GM23248 (cell line): Measurements from ENCODE around the gene ALOXE3.

ENCODE experiments used
- EZH2 ChIP-seq: fragments of 200-600 bp; sonication (generic); IDR thresholded peaks from 2 replicates; pipeline ENCODE4 v1.6.1; 2018; ENCODE audit warnings: antibody characterized with exemption, mild to moderate bottlenecking; ENCODE audit not compliant: insufficient read depth, poor library complexity, severe bottlenecking
- EZH2phosphoT487 ChIP-seq: fragments of 200-600 bp; sonication (generic); IDR thresholded peaks from 2 replicates; pipeline ENCODE4 v1.6.1; 2018; ENCODE audit warnings: antibody characterized with exemption, moderate library complexity, mild to moderate bottlenecking, low read depth; ENCODE audit not compliant: insufficient read depth

- TF ChIP-seq EZH2 (no peak), EZH2phosphoT487 (no peak)
These were observed 3.5 kb upstream of the ALOXE3 start for GRCh38 chr17:8121681-8122421.
